NT2/D1 (cell line): ENCODE results near the gene LRRC4C.

Source experiments
- SUZ12 ChIP-seq: IDR thresholded peaks from 2 replicates; pipeline ENCODE4 v1.6.1; 2011; ENCODE audit not compliant: insufficient read length, insufficient read depth; ENCODE audit errors: extremely low read depth
- YY1 ChIP-seq: IDR thresholded peaks from 2 replicates; pipeline ENCODE4 v1.6.1; 2011; ENCODE audit not compliant: insufficient read length, insufficient read depth
- ZNF274 ChIP-seq: IDR thresholded peaks from 2 replicates; pipeline ENCODE4 v1.6.1; 2011; ENCODE audit warnings: mild to moderate bottlenecking, low read depth, low read length

GRCh38 chr11:40986320-40986719, 473.1 kb downstream of the LRRC4C start:
- TF ChIP-seq YY1, result no peak
- TF ChIP-seq SUZ12, result no peak
- TF ChIP-seq ZNF274, result no peak
